Loucy (cell line): ENCODE data around the gene SMPDL3A.

Experiments
- CTCF ChIP-seq: fragments of 200-600 bp; sonication (generic); conservative IDR thresholded peaks from 2 replicates; pipeline ENCODE4 v1.5.1; 2014; ENCODE audit warnings: mild to moderate bottlenecking, antibody characterized with exemption, low read length
- EZH2phosphoT487 ChIP-seq: fragments of 200-600 bp; IDR thresholded peaks from 2 replicates; pipeline ENCODE4 v1.6.1; 2018; ENCODE audit warnings: antibody characterized with exemption, mild to moderate bottlenecking, moderate library complexity, borderline replicate concordance

- TF ChIP-seq CTCF (no peak), EZH2phosphoT487 (no peak)
These were observed 64.4 kb downstream of the SMPDL3A start for GRCh38 chr6:122853259-122853995.
